ENCODE data around the gene SPATA32. TPM values are rescaled to one million over a fixed set of nuclear protein-coding genes. Genes with fewer than 3 reads are reported as not detected.

SPATA32 gene
- total RNA-seq, 4 donors from 2014 or later, result not detected

DNA sequence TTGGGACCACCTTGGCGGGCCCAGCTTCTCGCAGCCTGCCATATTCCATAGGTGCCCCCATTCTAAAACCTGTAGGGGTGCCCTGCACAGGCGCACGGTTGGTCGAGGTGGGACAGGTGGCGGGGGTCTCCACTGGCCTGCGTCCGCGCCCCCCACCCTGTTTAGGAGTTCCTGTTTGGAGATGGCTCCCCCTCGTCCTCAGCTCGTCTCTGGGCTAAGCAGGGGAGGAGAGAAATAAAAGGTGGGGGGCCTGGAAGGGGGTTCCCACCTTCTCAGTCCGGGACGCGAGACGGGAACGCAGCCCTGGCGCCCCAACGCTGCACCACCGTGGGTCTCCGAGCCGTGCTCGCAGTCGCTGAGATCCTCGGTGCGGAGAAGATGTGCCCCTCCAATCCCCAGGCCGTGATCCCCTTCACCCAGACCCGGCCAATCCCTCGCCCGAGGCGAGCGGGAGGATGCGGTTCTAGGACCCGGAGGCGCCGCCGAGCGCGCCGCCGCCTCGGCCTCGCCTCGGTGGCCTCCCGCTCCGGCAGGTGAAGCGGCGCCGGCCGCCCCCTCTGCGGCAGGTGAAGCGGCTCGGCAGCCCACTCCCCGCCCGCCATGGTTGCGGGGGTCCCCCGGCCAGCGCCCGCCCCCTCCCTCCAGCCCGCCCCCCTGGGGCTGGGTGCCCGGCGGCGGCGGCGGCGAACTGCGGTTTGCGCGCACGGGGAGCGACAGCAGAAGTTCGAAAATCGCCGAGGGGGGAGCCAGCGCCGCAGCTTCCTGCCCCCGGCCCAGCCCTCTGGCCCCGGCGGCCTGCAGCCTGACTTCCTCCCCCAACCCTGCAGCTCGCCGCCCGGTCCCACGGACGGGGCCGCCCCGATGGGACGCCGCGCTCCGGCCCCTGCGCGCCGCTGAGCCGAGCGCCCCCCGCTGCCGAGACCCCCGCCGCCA, 40.5 kb downstream of the SPATA32 start, which contains the start of gene FMNL1:
Gene FMNL1 (plus strand): TSS at position 805 of the 933 bp plus-strand sequence. CDS start 240 bp downstream, outside the sequence.
- no peaks in the 10 kb centered on the region for H3K9me3 ChIP-seq
- peak within 1 kb of the TSS; percentile 69 to 97 (median 74) for H3K4me3 ChIP-seq
- TF ChIP-seq, protein P1, sequence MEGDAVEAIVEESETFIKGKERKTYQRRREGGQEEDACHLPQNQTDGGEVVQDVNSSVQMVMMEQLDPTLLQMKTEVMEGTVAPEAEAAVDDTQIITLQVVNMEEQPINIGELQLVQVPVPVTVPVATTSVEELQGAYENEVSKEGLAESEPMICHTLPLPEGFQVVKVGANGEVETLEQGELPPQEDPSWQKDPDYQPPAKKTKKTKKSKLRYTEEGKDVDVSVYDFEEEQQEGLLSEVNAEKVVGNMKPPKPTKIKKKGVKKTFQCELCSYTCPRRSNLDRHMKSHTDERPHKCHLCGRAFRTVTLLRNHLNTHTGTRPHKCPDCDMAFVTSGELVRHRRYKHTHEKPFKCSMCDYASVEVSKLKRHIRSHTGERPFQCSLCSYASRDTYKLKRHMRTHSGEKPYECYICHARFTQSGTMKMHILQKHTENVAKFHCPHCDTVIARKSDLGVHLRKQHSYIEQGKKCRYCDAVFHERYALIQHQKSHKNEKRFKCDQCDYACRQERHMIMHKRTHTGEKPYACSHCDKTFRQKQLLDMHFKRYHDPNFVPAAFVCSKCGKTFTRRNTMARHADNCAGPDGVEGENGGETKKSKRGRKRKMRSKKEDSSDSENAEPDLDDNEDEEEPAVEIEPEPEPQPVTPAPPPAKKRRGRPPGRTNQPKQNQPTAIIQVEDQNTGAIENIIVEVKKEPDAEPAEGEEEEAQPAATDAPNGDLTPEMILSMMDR (IDR thresholded peaks at IDR 0.05), result no peak
- TF ChIP-seq POLR2A (IDR thresholded peaks at IDR 0.05), result no peak
- H3K36me3 ChIP-seq, result no peaks in the 10 kb centered on the region
- H3K4me1 ChIP-seq, result peaks cover 0 to 14% (median 5%) of the 10 kb centered on the region in 4 donors
- H3K27ac ChIP-seq, result peak within 1 kb of the TSS; percentile 73 to 96 (median 86)
- peaks cover 0 to 7% of the 10 kb centered on the region in 2 donors for H3K27me3 ChIP-seq
- peak; percentile 65 to 91 (median 81) for DNase-seq

- TF ChIP-seq, protein P1 (IDR thresholded peaks at IDR 0.05), result no peak
- TF ChIP-seq POLR2A (IDR thresholded peaks at IDR 0.05), result no peak
- no peak for DNase-seq
Observed at GRCh38 chr17:45220079-45220478, 41.8 kb downstream of the SPATA32 start.

GRCh38 chr17:45218895-45219661, 42.8 kb downstream of the SPATA32 start:
- no peak overlapping the region for H3K4me3 ChIP-seq
- TF ChIP-seq, protein P1 (IDR thresholded peaks at IDR 0.05), result peak; percentile 84 to 100 (median 98)
- peak in 1 of 2 donors; percentile 12 for TF ChIP-seq POLR2A (IDR thresholded peaks at IDR 0.05)

More at GRCh38 chr17:45220079-45220478, 41.8 kb downstream of the SPATA32 start:
- Histone ChIP-seq H3K4me3 (no peak overlapping the region), H3K4me1 (peaks cover 0 to 10% (median 4%) of the 10 kb centered on the region in 4 donors), H3K27me3 (peaks cover 0 to 7% of the 10 kb centered on the region in 2 donors), H3K36me3 (no peaks in the 10 kb centered on the region), H3K27ac (peak overlapping the region in 1 of 4 donors; percentile 96), H3K9me3 (no peaks in the 10 kb centered on the region)

More at GRCh38 chr17:45218895-45219661, 42.8 kb downstream of the SPATA32 start:
- no peaks in the 10 kb centered on the region for H3K36me3 ChIP-seq
- H3K9me3 ChIP-seq, result no peaks in the 10 kb centered on the region
- peaks cover 0 to 7% of the 10 kb centered on the region in 2 donors for H3K27me3 ChIP-seq
- H3K27ac ChIP-seq, result peak overlapping the region in 1 of 4 donors; percentile 19
- DNase-seq, result peak; percentile 88 to 96 (median 93)
- peaks cover 0 to 10% (median 2%) of the 10 kb centered on the region in 4 donors for H3K4me1 ChIP-seq

Other genes starting within 250 kb of the SPATA32 start
- gene DCAKD, start 210.5 kb downstream of the SPATA32 start, total RNA-seq, result 10 to 100 TPM; 12.6 to 78.4 (median 23.2) TPM
- gene NMT1, start 200.8 kb downstream of the SPATA32 start, total RNA-seq, result 100 to 1,000 TPM in 1 of 4 donors, 10 to 100 TPM in 3; 60.9 to 111 (median 77.1) TPM
- 10 to 100 TPM; 11.6 to 44.4 (median 18.4) TPM for gene PLCD3, start 129.6 kb downstream of the SPATA32 start, total RNA-seq
- 100 to 1,000 TPM in 1 of 4 donors, 10 to 100 TPM in 3; 33.8 to 124 (median 76.3) TPM for gene ACBD4, start 126.4 kb downstream of the SPATA32 start, total RNA-seq
- 10 to 100 TPM; 24.3 to 41.8 (median 31.7) TPM for gene HEXIM1, start 113.6 kb downstream of the SPATA32 start, total RNA-seq
- 10 to 100 TPM in 3 of 4 donors, 1 to 10 TPM in 1; 8.4 to 28.9 (median 11.2) TPM for gene HEXIM2, start 100.2 kb downstream of the SPATA32 start, total RNA-seq
- 10 to 100 TPM in 3 of 4 donors, 1 to 10 TPM in 1; 9.3 to 45.4 (median 15.8) TPM for gene FMNL1, start 40.2 kb downstream of the SPATA32 start, total RNA-seq
- gene MAP3K14, start 54.9 kb upstream of the SPATA32 start, total RNA-seq, result 10 to 100 TPM; 16.5 to 30.4 (median 24.7) TPM
- gene ARHGAP27, start 170.8 kb upstream of the SPATA32 start, total RNA-seq, result 100 to 1,000 TPM; 112 to 385 (median 258) TPM
- 100 to 1,000 TPM in 1 of 4 donors, 10 to 100 TPM in 3; 45.4 to 130 (median 71.7) TPM for gene PLEKHM1, start 228.6 kb upstream of the SPATA32 start, total RNA-seq